Activated naive CD4-positive, alpha-beta T cell treated with anti-CD3 and anti-CD28 coated beads for 36 hours (primary cell): ENCODE results near the gene TMEM141. TPM values are rescaled to one million over a fixed set of nuclear protein-coding genes. Genes with fewer than 3 reads are reported as not detected.
"Not testable (repeated sequence)": the region's sequence is repeated elsewhere in the genome, so short reads cannot be mapped to it uniquely, and the experiment has no call there.

ENCODE experiments used
- CTCF ChIA-PET: fragments of 350-600 bp; sonication (Branson Sonifier 250); formaldehyde crosslinking; loops from one replicate; lab custom pipeline; 2021; ENCODE audit warnings: antibody characterized with exemption; lab: Charles Lee
- DNase-seq: peaks from one replicate; pipeline ENCODE4 v3.0.0-alpha.2; 2020
- H3K27ac Mint-ChIP-seq: one replicate; pipeline ENCODE4 v1.8.0; 2021; ENCODE audit warnings: mild to moderate bottlenecking, mixed read lengths
- H3K27me3 Mint-ChIP-seq: one replicate; pipeline ENCODE4 v1.8.0; 2021; ENCODE audit warnings: low read depth, mixed read lengths
- H3K36me3 Mint-ChIP-seq: one replicate; pipeline ENCODE4 v1.8.0; 2021; ENCODE audit warnings: low read depth, mixed read lengths
- H3K4me1 Mint-ChIP-seq: one replicate; pipeline ENCODE4 v1.8.0; 2021; ENCODE audit warnings: low read depth, mixed read lengths
- H3K4me3 Mint-ChIP-seq: one replicate; pipeline ENCODE4 v1.8.0; 2021; ENCODE audit warnings: mild to moderate bottlenecking, moderate library complexity, mixed read lengths
- H3K9me3 Mint-ChIP-seq: one replicate; pipeline ENCODE4 v1.8.0; 2021; ENCODE audit warnings: mixed read lengths
- intact Hi-C: fragments of 100-400 bp; cut with micrococcal nuclease; formaldehyde crosslinking; loops from one replicate; pipeline ENCODE4 v1.15.1; 2023
- total RNA-seq, 2 experiments: library from RNA; stranded (reverse); gene quantifications; one replicate each; pipeline ENCODE4 v1.2.3, GENCODE V29; 2021

TMEM141 gene
- total RNA-seq, 2 experiments from 2014 or later = 38.1 to 39.6 TPM

DNA sequence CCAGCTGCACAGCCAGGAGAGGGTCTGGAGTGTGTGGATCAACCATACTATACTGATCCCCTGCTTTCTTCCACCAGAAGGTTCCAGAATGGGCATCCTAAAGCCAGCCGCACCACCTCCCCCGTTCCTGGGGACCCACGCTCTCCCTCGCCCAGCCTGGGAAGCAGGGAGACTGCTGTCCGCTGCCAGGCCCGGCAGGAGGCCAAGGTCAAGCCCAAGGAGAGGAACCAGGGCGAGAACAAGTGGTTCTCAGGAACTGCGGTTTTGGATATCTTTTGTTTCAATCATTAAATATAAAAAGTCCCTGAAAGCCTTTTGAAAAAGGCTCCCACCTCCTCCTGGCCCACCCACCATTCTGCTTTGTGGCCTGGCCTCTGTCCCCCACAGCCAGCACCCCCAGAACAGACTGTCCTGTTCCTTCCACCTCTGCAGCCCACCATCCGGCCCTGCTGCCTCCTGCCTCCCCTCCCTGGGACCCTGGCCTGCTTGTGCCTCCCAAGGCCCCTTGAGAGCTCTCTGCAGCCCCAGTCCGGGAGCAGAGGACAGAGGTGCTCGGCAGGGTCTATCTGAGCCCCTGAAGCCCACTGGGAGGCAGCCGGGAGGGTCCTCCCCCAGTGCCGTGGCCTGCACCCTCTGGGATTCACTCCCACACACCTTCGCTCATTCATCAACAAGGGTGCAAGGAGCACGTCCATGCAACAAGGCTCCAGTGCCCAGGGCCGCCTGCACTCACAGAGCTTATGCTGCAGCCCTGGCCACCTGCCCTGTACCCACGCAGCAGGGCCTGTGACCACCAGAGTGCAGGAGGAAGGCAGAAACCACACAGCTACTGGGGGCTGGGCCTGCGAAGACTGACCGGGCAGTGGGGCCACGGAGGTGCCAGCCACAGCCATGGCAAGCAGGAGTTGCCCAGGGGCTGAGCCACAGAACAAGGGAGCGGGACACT lies 42.2 kb upstream of the TMEM141 start:
- H3K27me3 Mint-ChIP-seq = peaks cover 9% of the 10 kb centered on the region
- H3K27ac Mint-ChIP-seq = no peak overlapping the region
- CTCF ChIA-PET = interaction anchor here (1.8 kb wide), 1 partner anchor 19 kb away, joined by 8 read pairs; no protein-coding TSS in a partner anchor
- peaks cover 10% of the 10 kb centered on the region for H3K4me1 Mint-ChIP-seq
- no peak overlapping the region for H3K4me3 Mint-ChIP-seq
- intact Hi-C loops = no loop called here
- no peak for DNase-seq
- H3K9me3 Mint-ChIP-seq = peaks cover 20% of the 10 kb centered on the region
- H3K36me3 Mint-ChIP-seq = peaks cover 8% of the 10 kb centered on the region

DNA sequence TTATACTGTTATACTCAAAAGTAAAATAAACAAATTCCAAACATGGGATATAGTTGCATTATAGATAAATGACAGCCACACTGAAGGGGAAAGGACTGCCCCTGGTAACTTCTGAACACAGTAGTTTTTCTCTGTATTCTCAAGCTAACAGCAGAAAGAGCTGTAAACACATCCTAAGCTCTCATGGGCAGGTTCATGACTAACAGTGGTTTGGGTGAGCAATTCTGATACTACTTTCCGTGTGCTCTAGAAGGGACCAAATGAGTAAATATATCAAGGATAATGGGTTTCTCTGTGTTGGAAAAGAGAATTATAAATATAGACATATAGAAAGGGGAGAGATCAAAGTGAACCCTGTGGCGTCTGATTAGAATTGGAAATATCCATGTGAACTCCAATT lies 40.6 kb upstream of the TMEM141 start:
- Mint-ChIP-seq H3K36me3 (peaks cover 8% of the 10 kb centered on the region), H3K4me3 (no peak overlapping the region), H3K27me3 (peaks cover 9% of the 10 kb centered on the region), H3K27ac (no peak overlapping the region), H3K9me3 (peaks cover 21% of the 10 kb centered on the region), H3K4me1 (peaks cover 10% of the 10 kb centered on the region)
- intact Hi-C loops = loop anchor here (1.0 kb wide), 1 partner anchor 16 kb away; no protein-coding TSS in a partner anchor
- DNase-seq = no peak
- CTCF ChIA-PET = interaction anchor here (0.9 to 1.8 kb wide), 2 partner anchors 9 to 21 kb away, joined by 3 to 8 read pairs; no protein-coding TSS in a partner anchor

DNA sequence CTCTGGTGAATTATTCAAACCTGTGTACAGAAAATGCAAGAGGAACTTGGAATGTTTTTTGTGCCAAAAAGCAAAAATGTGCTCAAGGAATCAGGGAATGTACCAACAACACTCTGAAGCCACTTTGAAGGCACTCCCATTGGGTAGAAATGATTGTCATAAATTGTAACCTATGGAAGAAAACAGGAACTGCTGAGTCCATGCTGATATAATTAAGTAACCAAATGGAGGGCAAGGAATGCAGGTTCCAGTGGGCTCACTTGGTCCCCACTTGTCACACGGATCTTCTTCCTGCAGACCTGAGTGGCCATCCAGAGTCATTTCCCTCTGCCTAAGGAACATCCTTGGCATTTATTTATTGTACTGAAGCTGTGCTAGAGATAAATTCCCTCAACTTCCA lies 39.9 kb upstream of the TMEM141 start:
- Mint-ChIP-seq H3K4me1 (peaks cover 10% of the 10 kb centered on the region), H3K27ac (no peak overlapping the region)
- intact Hi-C loops = no loop called here

DNA sequence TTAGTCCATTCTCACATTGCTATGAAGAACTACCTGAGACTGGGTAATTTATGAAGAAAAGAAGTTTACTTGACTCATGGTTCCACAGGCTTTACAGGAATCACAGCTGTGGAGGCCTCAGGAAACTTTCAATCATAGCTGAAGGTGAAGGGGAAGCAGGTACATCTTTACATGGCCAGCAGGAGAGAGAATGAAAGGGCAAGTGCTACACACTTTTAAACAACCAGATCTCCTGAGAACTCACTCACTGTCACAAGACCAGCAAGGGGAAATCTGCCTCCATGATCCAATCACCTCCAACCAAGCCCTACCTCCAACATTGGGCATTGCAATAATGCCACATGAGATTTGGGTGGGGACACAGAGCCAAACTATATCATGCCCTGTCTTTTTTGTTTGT lies 39.3 kb upstream of the TMEM141 start:
- H3K4me1 Mint-ChIP-seq = peaks cover 10% of the 10 kb centered on the region
- H3K4me3 Mint-ChIP-seq = no peak overlapping the region
- intact Hi-C loops = no loop called here
- no peak overlapping the region for H3K27ac Mint-ChIP-seq
- peaks cover 30% of the 10 kb centered on the region for H3K9me3 Mint-ChIP-seq
- CTCF ChIA-PET = interaction anchor here (0.5 to 0.9 kb wide), 2 partner anchors 14 to 51 kb away, joined by 3 to 4 read pairs; no protein-coding TSS in a partner anchor
- H3K36me3 Mint-ChIP-seq = peaks cover 8% of the 10 kb centered on the region
- H3K27me3 Mint-ChIP-seq = peaks cover 15% of the 10 kb centered on the region
- no peak for DNase-seq

More for the DNA sequence above, 39.9 kb upstream of the TMEM141 start:
- Mint-ChIP-seq H3K36me3 (peaks cover 8% of the 10 kb centered on the region), H3K9me3 (peaks cover 28% of the 10 kb centered on the region), H3K4me3 (no peak overlapping the region), H3K27me3 (peaks cover 14% of the 10 kb centered on the region)
- no peak for DNase-seq
- CTCF ChIA-PET = interaction anchor here (0.5 to 0.9 kb wide), 2 partner anchors 15 to 50 kb away, joined by 3 to 4 read pairs; no protein-coding TSS in a partner anchor

DNA sequence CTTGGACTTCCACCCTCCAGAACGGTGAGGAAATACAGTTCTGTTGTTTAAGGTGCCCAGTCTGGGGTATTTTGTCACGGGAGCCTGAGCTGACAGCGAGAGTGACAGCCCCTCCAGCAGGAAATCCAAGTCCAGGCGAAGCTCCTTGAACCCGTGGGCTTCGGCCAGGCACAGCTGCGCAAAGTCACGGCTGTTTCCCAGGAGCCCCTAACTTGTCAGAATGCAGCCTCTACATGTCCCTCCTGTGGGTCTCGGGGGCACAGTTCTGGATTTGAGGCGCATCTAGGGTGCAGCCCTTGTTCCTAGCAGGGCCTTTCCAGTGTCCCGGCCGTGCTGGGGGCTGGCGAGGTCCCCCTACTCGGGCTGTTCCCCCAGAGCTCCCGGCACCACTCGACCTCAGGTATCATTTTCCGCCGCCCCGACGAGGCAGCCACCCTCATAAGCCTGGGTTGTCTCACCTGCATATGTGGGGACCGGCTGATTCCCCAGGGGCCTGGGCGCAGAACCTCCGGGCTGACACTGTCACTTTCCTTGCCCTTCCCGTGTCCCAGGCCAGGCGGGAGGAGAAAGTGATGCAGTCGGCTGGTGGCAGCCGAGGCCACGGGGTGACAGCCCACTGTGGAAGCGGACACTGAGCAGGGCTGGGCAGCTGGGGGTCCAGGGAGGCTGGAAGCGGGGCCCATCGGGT lies 37.6 kb upstream of the TMEM141 start:
- Mint-ChIP-seq H3K27ac (no peak overlapping the region), H3K9me3 (peaks cover 30% of the 10 kb centered on the region), H3K4me3 (no peak overlapping the region), H3K4me1 (peaks cover 10% of the 10 kb centered on the region), H3K27me3 (peaks cover 15% of the 10 kb centered on the region), H3K36me3 (peaks cover 8% of the 10 kb centered on the region)
- intact Hi-C loops = no loop called here
- CTCF ChIA-PET = no interaction called here
- no peak for DNase-seq

DNA sequence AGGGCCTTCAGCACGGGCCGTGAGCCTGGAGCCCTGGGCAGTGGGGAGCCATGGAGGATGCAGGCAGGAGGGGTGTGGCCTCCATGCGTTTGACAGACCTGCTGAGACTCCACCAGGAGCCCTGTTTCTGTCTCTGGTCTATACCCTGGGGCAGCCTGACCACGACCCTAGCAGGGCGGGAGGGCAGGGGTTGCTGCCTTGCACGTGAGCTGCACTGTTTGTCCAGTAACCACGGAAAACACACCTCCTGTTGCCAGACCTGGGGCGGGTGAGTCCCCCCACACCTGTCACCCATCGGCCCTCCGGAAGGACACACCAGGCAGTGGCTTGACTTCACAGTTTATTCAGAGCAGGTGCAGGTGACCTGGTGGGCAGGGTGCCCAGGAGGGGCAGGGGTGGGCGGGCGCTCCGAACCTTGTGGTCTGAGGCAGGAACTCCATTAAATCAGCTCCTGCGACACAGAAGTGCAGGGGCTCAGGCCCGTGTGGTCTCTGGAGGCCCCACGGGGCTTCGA lies 37.0 kb upstream of the TMEM141 start:
- peaks cover 30% of the 10 kb centered on the region for H3K9me3 Mint-ChIP-seq
- H3K27ac Mint-ChIP-seq = no peak overlapping the region
- H3K4me3 Mint-ChIP-seq = no peak overlapping the region
- peaks cover 10% of the 10 kb centered on the region for H3K4me1 Mint-ChIP-seq
- peaks cover 15% of the 10 kb centered on the region for H3K27me3 Mint-ChIP-seq
- no peak for DNase-seq
- peaks cover 8% of the 10 kb centered on the region for H3K36me3 Mint-ChIP-seq
- CTCF ChIA-PET = interaction anchor here (1.8 kb wide), 1 partner anchor 12 kb away, joined by 4 read pairs; no protein-coding TSS in a partner anchor
- intact Hi-C loops = no loop called here

DNA sequence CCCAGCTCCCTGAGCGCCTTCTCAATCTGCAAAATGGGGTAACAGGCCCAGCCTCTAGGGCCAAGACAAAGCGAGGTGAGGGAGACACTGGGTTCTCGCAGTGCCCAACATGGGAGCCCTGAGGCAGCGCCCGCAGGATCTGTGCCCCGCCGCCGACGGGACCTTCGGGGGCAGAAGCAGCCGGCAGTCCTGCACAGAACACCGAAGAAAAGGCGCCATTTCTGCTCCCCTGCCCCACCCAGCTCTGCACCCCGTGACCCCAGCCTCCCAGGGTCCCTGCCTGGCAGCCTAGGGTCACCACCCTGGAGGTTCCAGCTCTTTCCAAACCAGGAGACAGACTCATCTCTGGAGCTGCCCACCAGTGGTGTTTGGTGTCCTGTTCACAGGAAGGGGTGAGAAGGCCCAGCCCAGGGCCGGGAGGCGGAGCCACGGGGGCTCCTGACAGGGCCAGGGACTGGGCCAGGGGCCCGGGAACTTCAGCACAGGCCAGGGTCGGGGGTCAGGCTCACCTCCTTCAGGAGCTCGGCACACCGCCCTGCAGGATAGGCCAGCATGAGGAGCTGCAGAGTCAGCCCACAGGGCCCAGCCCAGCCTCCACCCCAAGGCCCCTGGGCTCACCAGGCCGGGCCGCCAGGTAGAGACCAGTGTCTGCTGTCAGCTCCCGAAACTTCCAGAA lies 36.4 kb upstream of the TMEM141 start:
- CTCF ChIA-PET = interaction anchor here (1.8 kb wide), 1 partner anchor 11 kb away, joined by 4 read pairs; no protein-coding TSS in a partner anchor
- no peak overlapping the region for H3K27ac Mint-ChIP-seq
- peaks cover 8% of the 10 kb centered on the region for H3K36me3 Mint-ChIP-seq
- H3K9me3 Mint-ChIP-seq = peaks cover 30% of the 10 kb centered on the region
- DNase-seq = no peak
- H3K4me3 Mint-ChIP-seq = no peak overlapping the region
- peaks cover 15% of the 10 kb centered on the region for H3K27me3 Mint-ChIP-seq
- H3K4me1 Mint-ChIP-seq = peaks cover 10% of the 10 kb centered on the region
- intact Hi-C loops = no loop called here

DNA sequence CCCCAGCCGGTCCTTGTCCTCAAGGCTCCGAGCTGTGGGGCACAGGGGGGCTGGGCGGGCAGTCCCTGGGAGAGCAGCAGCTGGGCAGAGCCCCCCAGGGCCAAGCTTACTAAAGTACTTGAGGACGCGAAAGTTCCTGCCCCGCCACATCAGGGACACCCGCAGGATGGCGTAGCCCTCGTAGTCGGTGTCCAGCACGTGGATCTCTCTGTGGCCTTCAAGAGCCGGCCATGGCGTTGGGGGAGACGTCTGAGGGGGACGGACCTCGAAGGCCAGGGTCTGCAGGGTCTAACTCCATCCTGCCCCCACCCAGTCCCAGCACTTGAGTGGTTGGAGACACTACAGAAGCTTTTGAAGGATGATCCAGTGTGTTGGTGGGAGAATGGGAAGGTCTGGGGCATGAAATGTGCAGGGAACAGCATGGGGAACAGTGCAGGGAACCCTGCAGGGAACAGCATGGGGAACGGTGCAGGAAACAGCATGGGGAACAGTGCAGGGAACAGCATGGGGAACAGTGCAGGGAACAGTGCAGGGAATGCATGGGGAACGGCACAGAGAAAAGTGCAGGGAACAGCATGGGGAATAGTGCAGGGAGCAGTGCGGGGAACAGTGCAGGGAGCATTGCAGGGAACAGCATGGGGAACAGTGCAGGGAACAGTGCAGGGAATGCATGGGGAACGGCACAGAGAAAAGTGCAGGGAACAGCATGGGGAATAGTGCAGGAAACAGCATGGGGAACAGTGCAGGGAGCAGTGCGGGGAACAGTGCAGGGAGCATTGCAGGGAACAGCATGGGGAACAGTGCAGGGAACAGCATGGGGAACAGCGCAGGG lies 35.6 kb upstream of the TMEM141 start:
- DNase-seq, H3K4me1 Mint-ChIP-seq, intact Hi-C loops: not testable (repeated sequence)

DNA sequence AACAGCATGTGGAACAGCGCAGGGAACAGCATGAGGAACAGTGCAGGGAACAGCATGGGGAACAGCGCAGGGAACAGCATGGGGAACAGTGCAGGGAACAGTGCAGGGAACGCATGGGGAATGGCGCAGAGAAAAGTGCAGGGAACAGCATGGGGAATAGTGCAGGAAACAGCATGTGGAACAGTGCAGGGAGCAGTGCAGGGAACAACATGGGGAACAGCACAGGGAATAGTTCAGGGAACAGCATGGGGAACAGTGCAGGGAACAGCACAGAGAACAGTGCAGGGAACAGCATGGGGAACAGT lies 35.1 kb upstream of the TMEM141 start:
- no peak for DNase-seq
- CTCF ChIA-PET = no interaction called here
- intact Hi-C loops = no loop called here

More for the DNA sequence above, 35.6 kb upstream of the TMEM141 start:
- H3K4me3 Mint-ChIP-seq, H3K27ac Mint-ChIP-seq, H3K36me3 Mint-ChIP-seq: not testable (repeated sequence)
- CTCF ChIA-PET = interaction anchor here (1.8 kb wide), 1 partner anchor 11 kb away, joined by 4 read pairs; no protein-coding TSS in a partner anchor
- H3K27me3 Mint-ChIP-seq = peaks cover 17% of the 10 kb centered on the region
- peaks cover 30% of the 10 kb centered on the region for H3K9me3 Mint-ChIP-seq

DNA sequence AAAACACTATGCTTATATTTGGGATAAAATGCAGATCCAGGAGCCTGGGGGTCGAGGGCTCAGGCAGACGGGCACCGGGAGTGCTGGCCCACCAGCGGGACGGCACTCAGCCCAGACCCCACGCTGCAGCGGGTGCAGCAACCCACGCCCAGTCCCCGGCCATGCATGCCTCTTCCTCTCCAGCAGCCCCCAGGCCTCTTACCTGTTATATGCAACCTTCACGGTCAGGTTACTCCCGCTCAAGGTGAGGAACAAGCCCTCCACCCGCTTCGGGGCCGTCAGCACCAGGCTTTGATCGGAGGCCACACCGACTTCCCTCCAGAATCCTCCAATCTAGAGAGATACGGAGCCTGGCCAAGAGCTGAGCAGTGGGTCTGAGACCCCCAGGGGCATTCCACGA lies 34.3 kb upstream of the TMEM141 start:
- peaks cover 5% of the 10 kb centered on the region for H3K36me3 Mint-ChIP-seq
- CTCF ChIA-PET = interaction anchor here (2.3 kb wide), 1 partner anchor 15 kb away, joined by 14 read pairs; the partner anchor contains the start of gene LCN10
- DNase-seq = no peak
- H3K27me3 Mint-ChIP-seq = peaks cover 22% of the 10 kb centered on the region
- no peak overlapping the region for H3K27ac Mint-ChIP-seq
- no peaks in the 10 kb centered on the region for H3K4me1 Mint-ChIP-seq
- H3K9me3 Mint-ChIP-seq = peaks cover 22% of the 10 kb centered on the region
- intact Hi-C loops = no loop called here
- H3K4me3 Mint-ChIP-seq = no peak overlapping the region

More for the DNA sequence above, 35.1 kb upstream of the TMEM141 start:
- H3K27ac Mint-ChIP-seq = no peak overlapping the region
- no peak overlapping the region for H3K4me3 Mint-ChIP-seq
- peaks cover 28% of the 10 kb centered on the region for H3K9me3 Mint-ChIP-seq
- H3K27me3 Mint-ChIP-seq = peaks cover 20% of the 10 kb centered on the region
- H3K4me1 Mint-ChIP-seq = peaks cover under 1% of the 10 kb centered on the region
- H3K36me3 Mint-ChIP-seq = peaks cover 8% of the 10 kb centered on the region

DNA sequence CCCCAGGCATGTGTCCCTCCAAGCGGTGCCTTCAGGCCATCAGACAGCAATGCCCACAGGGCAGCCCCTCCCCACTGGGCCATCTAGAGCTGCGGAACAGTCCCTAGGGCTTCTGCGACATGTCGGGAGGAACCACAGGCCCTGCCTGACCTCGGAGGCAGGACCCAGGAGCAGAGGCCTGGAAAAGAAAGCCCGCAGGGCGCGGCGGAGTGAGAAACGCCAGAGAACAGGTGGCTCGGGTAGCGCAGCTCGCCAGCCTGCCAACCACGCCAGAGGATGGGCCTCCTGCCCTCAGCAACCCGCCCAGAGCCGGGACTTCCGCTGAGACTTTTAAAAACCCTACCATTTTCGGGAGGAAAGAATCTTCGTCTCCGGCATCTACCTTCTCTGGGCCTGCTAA lies 33.8 kb upstream of the TMEM141 start:
- Mint-ChIP-seq H3K27ac (no peak overlapping the region), H3K9me3 (peaks cover 17% of the 10 kb centered on the region), H3K27me3 (peaks cover 17% of the 10 kb centered on the region), H3K4me1 (no peaks in the 10 kb centered on the region), H3K36me3 (peaks cover 4% of the 10 kb centered on the region), H3K4me3 (no peak overlapping the region)
- DNase-seq = no peak
- CTCF ChIA-PET = interaction anchor here (0.6 to 2.3 kb wide), 6 partner anchors 9 to 161 kb away, joined by 3 to 14 read pairs (median 4); partner anchors contain the start of gene LCN10
- intact Hi-C loops = no loop called here
